ENCODE measurements around the gene RAPGEF1. TPM values are rescaled to one million over a fixed set of nuclear protein-coding genes. Genes with fewer than 3 reads are reported as not detected.
A peak's percentile ranks its signal among the peaks of the same experiment; 100 is the strongest.
"Not testable (repeated sequence)": the region's sequence is repeated elsewhere in the genome, so short reads cannot be mapped to it uniquely, and the experiment has no call there.

The RAPGEF1 gene
- 10 to 100 TPM; 38.3 to 43.0 (median 41.0) TPM for polyA plus RNA-seq (ENCODE audit: insufficient read length in 4 of 4)

- peak in 1 of 4 donors; percentile 33 for DNase-seq (ENCODE audit: low read depth in 4 of 4, low spot score in 3 of 4)
These were observed at the start of gene RAPGEF1 for GRCh38 chr9:131739959-131740648. Gene RAPGEF1 (minus strand): TSS chr9:131740076. CDS start chr9:131739830, 246 bp downstream.

GRCh38 chr9:131788851-131789250 is 49.0 kb upstream of the RAPGEF1 start:
- no peak for DNase-seq (ENCODE audit: low read depth in 4 of 4, low spot score in 3 of 4)

- DNase-seq (ENCODE audit: low read depth in 4 of 4, low spot score in 3 of 4) = no peak
These were observed 48.0 kb upstream of the RAPGEF1 start for GRCh38 chr9:131787838-131788237.

DNA sequence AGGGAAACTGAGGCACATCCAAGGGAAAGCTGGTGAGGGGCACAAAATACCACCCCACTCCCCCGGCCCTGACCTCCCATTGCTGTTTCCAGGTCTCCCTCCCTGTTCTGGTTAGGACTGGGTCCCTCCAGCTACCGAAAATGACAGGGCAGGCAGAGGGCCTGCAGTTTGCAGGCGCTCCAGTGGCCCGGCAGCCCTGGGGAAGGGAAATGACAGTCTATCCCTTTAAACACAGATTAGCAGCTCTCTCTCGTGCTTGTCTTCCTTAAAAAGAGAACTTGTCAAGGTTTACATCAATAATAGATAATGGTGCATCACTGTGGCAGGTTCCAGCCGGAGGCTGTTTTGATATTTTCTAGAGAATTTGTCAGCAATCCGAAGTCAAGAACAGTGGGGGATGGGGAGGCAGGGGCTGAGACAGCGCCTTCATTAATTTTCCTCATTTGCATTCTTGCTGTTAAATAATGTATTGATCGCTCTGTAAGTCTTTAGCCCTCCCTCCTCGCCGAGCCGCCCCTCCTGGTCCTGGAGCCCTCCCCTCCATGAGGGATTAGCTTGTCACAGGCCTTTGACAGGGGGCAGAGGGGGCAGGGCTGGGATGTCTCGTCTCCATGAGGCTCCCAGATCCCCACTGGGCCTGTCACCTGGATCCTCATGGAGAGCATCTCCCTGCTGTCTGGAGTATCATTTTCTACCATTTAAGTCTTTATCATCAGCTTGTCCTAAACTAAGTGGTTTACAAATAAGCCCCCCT is 45.0 kb upstream of the RAPGEF1 start:
- DNase-seq (ENCODE audit: low read depth in 4 of 4, low spot score in 3 of 4) = no peak

- DNase-seq (ENCODE audit: low read depth in 4 of 4, low spot score in 3 of 4) = no peak
These were observed 41.2 kb upstream of the RAPGEF1 start for GRCh38 chr9:131781069-131781468.

DNA sequence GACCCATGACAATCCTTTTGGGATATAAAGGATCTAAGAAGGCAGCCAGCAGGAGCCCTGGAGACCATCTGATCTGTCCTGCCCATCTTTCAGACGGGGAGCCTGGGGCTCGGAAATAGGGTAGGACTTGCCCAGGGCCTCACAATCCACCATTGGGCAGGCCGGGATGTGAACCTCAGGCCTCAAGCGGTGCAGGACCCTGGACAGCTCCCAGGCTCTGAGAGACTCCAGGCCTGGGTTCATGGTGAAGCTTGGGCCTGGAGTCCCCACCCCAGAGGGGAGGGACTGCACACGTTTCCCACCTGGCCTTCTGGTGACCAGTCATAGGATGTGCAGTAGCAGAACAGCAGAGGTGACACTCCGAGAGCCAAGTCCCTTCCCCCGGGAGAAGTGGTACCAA is 36.6 kb upstream of the RAPGEF1 start:
- DNase-seq (ENCODE audit: low read depth in 4 of 4, low spot score in 3 of 4) = peak in 3 of 4 donors; percentile 37 to 54 (median 53)

- no peak for DNase-seq (ENCODE audit: low read depth in 4 of 4, low spot score in 3 of 4)
These were observed 36.2 kb upstream of the RAPGEF1 start for GRCh38 chr9:131776036-131776435.

- no peak for DNase-seq (ENCODE audit: low read depth in 4 of 4, low spot score in 3 of 4)
These were observed 34.8 kb upstream of the RAPGEF1 start for GRCh38 chr9:131774636-131775035.

DNA sequence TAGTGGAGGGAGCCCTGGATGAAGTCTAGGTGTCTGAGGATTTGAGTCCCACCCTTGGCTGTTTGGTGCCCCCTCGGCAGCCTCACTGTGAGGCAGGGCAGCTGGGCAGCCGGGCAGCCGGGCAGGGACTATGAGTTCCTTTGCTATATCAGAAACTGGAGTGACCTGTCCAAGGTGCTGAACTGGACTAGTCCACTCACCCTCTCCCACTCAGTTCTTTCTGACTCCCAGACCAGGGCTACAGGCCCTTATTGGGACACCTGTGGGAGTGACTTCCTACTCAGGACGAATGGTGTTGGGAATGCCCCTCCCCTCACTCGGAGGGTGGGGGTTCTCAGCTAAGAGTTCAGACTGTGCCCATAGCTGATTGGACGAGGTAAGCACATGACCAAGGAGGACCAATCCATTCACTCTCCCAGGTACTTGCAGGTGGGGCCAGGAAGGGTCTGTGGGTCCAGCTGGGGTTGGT is 34.1 kb upstream of the RAPGEF1 start:
- DNase-seq (ENCODE audit: low read depth in 4 of 4, low spot score in 3 of 4) = peak; percentile 52 to 77 (median 72)

DNA sequence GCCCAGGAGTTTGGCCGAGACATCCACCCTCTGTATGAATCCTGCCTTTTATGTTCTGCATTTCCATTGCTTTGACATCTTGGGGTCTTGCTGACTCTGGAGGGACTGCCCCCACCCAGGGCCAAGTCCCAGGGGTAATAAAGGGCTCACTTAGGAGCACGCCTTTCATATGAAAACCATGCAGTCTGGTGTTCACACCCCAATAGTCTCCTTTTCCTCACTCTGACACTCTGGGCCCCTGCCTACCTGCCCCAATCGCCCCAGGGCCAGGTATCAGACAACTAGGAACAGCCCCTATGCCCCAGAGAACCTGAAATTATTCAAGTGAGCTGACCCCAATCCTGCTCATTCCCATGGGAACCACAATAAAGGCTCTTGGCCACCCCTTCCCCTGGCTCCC is 33.1 kb upstream of the RAPGEF1 start:
- no peak for DNase-seq (ENCODE audit: low read depth in 4 of 4, low spot score in 3 of 4)

GRCh38 chr9:131771646-131772045 is 31.8 kb upstream of the RAPGEF1 start:
- no peak for DNase-seq (ENCODE audit: low read depth in 4 of 4, low spot score in 3 of 4)

DNA sequence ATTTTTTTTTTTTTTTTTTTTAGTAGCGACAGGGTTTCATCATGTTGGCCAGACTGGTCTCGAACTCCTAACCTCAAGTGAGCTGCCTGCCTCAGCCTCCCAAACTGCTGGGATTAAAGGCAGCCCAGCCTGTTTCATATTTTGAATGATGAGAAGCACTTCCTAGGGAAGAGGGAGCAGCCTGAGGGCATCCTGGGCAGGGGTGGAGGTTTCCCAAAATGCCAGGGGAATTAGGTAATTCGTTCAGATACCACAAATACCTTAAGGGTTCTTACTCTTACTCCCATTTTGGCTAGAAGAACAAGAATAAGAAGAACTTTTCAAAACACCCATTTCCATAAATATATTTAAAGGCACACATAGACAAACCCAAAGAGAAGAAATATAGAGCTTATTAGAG is 29.5 kb upstream of the RAPGEF1 start:
- no peak for DNase-seq (ENCODE audit: low read depth in 4 of 4, low spot score in 3 of 4)

DNA sequence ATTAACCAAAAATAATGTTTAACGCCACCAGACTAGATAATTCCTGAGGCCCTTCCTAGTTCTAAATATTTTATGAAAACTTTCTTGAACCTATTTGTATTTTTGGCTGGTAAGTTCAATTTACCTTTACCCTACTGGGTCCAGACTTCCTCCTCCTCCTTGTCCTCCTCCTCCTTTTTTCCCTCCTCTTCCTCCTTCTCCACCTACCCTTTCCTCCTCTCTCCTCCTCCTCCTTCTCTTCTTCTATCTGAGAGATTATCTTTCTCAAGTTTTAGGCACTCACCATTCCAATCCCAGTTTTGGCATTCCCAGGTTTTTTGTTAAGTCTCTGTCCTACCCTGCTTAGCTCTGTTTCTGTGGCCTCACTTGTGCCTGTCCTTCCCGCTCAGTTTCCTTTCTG is 24.7 kb upstream of the RAPGEF1 start:
- no peak for DNase-seq (ENCODE audit: low read depth in 4 of 4, low spot score in 3 of 4)

- peak in 1 of 4 donors; percentile 47 for DNase-seq (ENCODE audit: low read depth in 4 of 4, low spot score in 3 of 4)
These were observed 22.6 kb upstream of the RAPGEF1 start for GRCh38 chr9:131762356-131762932.

DNA sequence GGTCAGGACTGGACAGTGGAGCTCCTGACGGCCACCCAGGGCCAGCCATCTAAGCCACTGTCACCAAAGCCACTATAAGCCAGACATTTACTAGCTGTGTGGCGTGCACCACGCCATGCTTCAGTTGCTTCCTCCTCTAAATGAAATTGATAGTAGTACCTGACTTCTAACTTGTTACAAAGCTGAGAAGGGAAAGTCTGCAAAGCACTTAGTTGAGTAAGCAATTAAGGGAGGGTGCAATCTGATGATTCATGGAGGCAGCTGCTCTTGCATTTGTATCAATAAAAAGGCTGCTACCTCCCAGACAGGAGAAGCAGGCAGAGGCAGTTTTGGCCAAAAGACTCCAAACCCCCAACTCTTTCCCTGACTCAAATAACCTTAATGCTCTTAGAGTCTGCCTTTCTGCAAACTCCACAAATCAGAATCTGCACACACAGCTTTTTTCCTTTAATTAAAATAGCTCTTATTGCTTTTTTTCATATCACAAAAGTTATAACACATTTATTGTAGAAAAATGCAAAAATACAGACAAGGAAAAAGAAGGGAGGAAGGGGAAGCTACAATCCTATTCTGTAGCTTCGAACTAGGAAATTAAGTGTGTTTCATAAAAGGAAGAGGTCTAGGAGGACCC is 19.3 kb upstream of the RAPGEF1 start:
- DNase-seq (ENCODE audit: low read depth in 4 of 4, low spot score in 3 of 4) = no peak

GRCh38 chr9:131757549-131757948 is 17.7 kb upstream of the RAPGEF1 start:
- no peak for DNase-seq (ENCODE audit: low read depth in 4 of 4, low spot score in 3 of 4)

DNA sequence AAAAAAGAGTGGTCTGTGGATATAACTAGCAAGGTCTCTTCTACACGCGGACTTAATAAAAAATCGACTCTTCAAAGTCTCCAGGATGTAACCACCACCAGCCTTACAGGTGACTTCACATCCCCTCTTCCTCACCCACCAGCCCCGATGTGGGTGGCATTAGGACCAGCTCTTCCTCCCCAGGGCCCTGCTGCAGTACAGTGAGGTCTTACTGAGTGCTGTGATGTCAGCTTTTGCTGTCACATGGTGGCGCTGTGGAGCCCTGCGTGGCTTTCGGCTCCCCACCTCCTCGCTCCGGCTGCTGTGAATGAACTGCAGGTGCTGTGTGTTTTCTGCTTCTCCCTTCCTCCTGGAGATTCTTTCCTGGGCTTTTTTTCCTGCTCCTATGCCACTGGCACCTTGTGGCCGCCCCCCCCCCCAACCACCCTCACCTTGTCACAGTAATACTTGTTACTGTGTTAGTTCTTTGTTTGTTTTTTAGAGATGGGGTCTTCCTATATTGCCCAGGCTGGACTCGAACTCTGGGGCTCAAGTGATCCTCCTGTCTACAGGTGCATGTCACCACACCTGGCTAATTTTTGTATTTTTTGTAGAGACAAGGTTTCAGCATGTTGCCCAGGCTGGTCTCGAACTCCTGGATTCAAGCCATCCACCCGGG is 15.8 kb upstream of the RAPGEF1 start:
- peak in 2 of 4 donors; percentile 63 to 69 for DNase-seq (ENCODE audit: low read depth in 4 of 4, low spot score in 3 of 4)

DNA sequence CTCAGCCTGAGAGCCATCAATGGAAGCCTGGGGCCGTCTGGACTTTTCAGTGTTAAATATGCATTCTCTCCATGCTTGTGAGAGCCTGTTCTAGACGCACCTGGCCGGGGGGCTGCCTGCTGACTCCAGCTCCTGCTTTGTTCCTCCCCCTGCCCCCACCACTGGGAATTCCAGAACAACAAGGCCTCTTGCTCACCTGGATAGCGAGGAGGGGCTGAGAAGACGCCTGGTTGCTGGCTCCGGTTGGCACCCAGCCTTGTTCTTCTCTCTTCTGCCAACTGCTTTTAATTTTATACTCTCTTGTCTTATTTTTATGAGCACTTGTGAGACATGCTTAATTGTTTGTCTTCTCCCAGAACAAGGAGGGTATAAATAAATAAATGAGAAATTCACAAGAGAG is 15.0 kb upstream of the RAPGEF1 start:
- no peak for DNase-seq (ENCODE audit: low read depth in 4 of 4, low spot score in 3 of 4)

DNA sequence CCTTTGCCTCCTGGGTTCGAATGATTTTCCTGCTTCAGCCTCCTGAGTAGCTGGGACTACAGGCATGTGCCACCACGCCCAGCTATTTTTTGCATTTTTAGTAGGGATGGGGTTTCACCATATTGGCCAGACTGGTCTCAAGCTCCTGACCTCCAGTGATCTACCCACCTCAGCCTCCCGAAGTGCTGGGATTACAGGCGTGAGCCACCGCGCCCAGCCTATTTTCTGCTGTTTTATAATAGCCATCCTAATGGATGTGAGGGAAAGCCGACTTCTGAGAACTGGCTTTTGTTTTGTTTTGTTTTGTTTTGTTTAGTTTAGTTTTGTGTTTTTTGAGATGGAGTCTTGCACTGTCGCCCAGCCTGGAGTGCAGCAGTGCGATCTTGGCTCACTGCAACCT is 13.9 kb upstream of the RAPGEF1 start:
- not testable (repeated sequence) for DNase-seq (ENCODE audit: low read depth in 4 of 4, low spot score in 3 of 4)

DNA sequence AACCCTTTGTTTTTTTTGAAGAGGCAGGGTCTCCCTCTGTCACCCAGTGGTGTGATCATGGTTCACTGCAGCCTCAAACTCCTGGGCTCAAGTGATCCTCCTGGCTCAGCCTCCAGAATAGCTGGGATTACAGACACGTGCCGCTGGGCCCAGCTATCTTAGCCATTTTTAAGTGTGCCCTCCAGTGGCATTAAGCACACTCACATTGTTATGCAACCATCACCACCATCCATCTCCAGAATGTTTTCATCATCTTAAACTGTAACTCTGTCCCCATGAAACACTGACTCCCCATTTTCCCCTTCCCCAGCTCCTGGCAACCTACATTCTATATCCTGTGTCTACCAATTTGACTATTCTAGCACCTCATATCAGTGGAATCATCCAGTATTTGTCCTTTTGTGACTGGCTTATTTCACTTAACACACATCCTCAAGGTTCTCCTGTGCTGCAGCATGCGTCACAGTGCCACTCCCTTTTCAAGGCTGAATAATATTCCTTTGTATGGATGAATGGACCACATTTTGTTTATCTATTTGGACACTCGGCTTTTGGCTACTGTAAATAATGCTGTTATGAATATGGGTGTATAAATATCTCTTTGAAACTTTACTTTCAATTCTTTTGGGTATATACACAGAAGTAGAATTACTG is 12.5 kb upstream of the RAPGEF1 start:
- no peak for DNase-seq (ENCODE audit: low read depth in 4 of 4, low spot score in 3 of 4)

All from right renal pelvis (tissue), 4 donors.